ENCODE results near the gene PHPT1.

DNA sequence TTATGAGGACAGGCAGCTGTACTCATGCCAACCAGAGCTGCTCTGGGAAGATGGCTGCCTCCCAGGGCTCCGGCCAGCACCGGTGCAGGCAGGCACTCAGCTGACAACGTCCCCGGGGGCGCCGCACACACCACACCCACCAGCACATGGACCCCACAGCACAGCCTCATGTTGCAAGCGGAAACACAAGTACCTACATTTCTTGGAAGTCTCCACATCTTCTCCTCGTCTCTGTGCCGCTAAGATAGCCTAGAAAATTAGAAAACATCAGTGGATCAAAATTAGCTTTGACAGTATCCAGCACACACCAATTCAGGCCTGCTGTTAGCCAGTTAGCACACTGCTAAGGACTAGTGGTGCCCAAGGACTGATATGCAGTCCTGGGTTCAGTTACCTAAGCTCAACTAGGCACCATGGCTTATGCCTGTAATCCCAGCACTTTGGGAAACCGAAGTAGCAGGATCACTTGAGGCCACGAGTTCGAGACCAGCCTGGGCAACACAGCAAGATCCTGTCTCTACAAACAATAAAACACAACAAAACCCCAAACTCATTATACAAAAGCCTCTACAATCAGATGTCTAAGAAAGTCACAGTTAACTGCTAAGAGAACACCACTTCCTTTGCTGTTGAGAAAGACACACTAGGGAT, 14.5 kb downstream of the PHPT1 start:
- TF ChIP-seq TAF1 (conservative IDR thresholded peaks at IDR 0.05) = no peak
- no peak for TF ChIP-seq RXRA (IDR thresholded peaks at IDR 0.05)
- no peak for TF ChIP-seq CTCF (IDR thresholded peaks at IDR 0.05; ENCODE audit: low read depth, low read length, missing input control)
- TF ChIP-seq SP1 (IDR thresholded peaks at IDR 0.05) = no peak
- TF ChIP-seq MAX (IDR thresholded peaks at IDR 0.05) = no peak
- TF ChIP-seq, protein P1, sequence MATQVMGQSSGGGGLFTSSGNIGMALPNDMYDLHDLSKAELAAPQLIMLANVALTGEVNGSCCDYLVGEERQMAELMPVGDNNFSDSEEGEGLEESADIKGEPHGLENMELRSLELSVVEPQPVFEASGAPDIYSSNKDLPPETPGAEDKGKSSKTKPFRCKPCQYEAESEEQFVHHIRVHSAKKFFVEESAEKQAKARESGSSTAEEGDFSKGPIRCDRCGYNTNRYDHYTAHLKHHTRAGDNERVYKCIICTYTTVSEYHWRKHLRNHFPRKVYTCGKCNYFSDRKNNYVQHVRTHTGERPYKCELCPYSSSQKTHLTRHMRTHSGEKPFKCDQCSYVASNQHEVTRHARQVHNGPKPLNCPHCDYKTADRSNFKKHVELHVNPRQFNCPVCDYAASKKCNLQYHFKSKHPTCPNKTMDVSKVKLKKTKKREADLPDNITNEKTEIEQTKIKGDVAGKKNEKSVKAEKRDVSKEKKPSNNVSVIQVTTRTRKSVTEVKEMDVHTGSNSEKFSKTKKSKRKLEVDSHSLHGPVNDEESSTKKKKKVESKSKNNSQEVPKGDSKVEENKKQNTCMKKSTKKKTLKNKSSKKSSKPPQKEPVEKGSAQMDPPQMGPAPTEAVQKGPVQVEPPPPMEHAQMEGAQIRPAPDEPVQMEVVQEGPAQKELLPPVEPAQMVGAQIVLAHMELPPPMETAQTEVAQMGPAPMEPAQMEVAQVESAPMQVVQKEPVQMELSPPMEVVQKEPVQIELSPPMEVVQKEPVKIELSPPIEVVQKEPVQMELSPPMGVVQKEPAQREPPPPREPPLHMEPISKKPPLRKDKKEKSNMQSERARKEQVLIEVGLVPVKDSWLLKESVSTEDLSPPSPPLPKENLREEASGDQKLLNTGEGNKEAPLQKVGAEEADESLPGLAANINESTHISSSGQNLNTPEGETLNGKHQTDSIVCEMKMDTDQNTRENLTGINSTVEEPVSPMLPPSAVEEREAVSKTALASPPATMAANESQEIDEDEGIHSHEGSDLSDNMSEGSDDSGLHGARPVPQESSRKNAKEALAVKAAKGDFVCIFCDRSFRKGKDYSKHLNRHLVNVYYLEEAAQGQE (IDR thresholded peaks at IDR 0.05) = no peak
- no peak for TF ChIP-seq GABPA (IDR thresholded peaks at IDR 0.05 in 1 of 2, conservative IDR thresholded peaks at IDR 0.05 in 1 of 2)
- no peak for TF ChIP-seq RAD21 (IDR thresholded peaks at IDR 0.05)
- TF ChIP-seq JUND (IDR thresholded peaks at IDR 0.05) = no peak
- TF ChIP-seq FOXA2 (IDR thresholded peaks at IDR 0.05) = no peak
- no peak for TF ChIP-seq ZBTB33 (IDR thresholded peaks at IDR 0.05)
